HG02938 (cell line): ENCODE measurements around the gene ALDH1A2.
"Not testable (repeated sequence)": the region's sequence is repeated elsewhere in the genome, so short reads cannot be mapped to it uniquely, and the experiment has no call there.

Source experiments
- ATAC-seq: cut with Tn5 transposase; IDR thresholded peaks from one replicate; pipeline ENCODE4 v1.9.1; 2021; ENCODE audit warnings: mild to moderate bottlenecking, moderate library complexity; ENCODE audit not compliant: unreplicated experiment

The ALDH1A2 gene

DNA sequence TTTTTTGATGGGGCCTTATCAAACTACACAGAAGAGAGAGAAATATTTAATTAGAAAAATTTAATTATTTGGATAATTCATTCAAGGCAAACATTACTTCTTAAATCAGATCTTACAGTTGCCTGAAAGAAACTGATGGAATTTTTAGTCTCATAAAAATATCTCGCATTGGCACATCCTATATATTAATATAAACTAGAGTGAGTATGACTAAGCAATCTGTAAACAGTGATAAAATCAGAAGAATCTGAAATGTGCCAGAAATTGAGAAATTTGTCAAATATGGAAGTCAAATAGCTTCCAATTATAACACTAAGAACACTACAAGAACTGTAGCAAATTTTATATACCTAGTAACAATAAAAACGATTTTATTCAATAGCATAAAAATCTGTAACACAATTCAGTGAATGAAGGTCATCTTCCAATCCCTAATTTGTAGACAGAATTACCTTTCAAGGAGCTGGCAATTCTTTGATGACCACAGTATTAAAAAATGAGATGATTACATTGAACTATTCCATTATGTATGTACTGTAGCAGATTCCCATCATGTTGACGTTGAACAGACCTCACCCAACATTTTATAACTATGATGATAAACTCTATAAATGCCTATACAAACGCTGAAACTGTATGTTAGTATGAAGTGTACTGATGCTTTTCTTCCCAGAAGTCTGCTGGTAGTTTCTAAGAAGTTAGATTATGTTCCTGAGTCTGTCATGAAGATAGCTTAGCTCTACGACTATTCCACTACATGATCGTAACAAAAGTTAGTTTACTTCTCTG lies 63.0 kb downstream of the ALDH1A2 start:
- no peak for ATAC-seq

DNA sequence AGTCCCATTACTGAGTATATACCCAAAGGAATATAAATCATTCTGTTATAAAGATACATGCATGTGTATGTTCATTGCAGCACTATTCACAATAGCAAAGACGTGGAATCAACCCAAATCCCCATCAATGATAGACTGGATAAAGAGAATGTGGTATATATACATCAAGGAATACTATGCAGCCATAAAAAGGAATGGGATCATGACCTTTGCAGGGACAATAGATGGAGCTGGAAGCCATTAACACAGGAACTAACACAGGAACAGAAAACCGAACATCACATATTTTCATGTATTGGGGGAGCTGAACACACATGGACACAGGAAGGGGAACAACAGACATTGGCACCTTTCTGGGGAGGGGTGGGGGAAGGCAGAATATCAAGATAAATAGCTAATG lies 65.8 kb downstream of the ALDH1A2 start:
- ATAC-seq, result not testable (repeated sequence)

DNA sequence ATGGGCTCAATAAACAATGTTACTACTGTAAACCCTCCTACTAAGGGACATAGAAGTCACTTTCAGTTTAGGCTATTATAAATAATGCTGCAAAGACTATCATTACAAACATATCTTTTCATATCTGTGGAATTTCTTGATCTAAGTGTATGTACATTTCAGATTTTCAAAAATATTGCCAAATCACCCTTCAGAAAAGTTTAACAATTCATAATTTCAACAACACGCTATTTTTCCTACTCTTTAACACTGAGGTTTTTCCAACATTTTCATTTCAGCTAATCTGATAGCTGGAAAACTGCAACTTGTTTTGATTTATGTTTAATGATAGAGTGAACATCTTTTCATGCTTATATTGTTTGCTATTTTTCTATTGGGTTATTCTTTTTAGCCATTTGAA lies 69.0 kb downstream of the ALDH1A2 start:
- no peak for ATAC-seq

DNA sequence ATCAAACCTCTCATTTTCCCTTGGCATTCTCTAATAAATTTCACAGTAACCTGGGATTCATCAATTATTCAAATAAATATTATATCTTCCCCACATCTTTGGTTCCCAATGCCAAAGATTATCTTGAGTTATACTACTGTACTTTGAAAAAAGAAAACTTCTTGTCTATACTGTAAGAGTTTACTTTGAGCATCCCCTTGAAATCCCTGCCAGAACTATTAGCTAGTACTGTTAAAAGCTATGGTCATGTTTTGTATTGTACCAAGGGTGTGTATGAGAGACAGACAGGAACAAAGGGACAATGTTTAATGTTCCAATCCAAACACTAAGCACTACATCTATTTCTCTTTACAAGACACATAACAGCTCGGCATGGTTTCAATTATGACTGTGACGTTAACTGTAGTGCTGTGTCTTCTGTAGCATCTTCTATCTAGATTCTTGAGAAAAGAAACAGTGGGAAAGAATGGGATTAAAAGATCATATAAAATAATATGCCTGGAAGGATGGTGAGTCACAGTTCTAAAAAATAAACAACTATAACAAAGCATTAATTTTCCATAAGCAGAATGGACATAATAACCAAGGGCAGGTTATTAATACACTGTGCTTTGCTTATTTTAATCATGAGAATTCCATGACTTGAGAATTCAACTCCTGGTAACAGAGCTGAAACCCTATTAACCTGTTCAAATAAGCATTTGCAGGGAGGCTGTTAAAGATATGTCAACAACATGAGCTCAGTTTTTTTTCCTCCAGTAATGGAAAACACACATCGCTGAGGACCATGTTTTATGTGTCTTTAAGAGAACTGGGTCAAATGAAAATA lies 71.1 kb downstream of the ALDH1A2 start:
- ATAC-seq, result no peak

DNA sequence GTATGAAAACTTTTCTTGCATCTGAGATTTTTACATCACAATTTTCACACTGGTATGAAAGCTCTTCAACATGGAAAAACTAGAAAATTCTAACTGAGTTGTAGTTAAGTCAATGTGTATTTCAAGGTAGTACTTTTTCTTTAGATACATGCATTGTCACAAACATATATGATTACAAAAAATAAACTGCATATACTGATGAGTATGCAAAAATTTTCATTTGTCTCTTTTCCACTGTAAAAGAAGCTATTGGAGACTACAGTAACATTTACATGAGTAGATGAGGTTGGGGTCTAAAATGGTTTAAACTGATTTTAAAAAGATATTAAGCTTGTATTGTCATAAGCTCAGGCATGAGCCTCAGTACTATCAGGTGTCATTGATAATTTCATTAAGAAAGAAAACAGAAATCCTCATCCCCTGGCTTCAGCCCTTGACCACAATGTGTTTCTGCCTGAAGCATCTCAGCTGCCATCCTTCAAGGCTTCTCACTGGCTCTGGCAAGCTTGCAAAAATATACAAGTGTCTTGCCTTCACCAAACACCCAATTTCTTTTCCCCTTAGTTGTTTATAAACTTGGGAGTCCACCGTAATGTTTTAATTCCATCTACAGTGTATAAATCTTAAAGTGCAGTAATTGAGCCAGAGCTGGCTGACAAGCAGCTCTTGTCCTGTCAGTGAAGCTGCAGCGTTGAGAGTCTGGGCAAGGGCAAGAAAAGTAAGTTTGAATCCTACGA lies 71.9 kb downstream of the ALDH1A2 start:
- ATAC-seq, result no peak

DNA sequence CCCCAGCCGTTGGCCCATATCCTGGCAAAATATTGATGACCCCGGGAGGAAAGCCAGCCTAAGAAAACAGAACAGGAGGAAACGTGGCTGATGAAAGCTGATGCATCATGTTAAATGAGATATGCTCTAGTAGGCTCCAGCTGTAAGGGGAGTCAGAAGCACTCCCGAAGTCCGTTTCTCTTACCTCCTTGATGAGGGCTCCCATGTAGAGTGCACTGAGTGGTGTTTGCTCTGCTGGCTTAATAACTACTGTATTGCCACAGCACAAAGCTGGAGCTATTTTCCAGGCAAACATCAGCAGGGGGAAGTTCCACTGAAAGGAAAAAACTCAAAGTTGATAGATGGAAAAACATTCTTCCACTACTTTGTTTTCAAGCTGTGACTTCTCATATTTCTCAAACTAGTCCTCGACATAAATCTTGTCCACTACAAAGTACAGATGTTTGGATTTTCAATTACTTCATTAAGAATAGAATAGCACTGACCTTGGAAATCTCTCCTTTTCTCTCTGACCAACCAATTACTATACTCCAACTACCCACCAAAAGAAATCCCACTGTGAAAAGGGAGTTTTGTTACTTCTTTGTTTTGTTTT lies 72.7 kb downstream of the ALDH1A2 start:
- no peak for ATAC-seq

DNA sequence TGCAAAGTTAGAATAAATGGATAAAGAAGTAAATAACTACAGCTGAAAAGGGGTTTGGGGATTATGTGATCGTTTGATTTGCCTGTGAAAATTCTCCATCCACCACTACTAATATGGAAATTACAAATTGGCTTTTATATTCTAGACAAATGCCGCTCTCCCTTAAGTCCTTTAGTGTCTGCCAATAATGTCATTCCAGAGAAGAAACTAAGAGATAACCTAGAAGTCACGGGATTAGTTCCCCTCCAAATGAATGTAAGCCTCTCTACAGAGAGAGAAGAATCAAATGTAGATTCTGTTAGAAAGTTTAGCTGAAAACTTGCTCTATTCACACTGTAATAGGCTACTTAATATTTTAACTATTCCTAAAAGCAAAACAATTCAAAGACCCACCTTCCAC lies 92.0 kb downstream of the ALDH1A2 start:
- no peak for ATAC-seq

DNA sequence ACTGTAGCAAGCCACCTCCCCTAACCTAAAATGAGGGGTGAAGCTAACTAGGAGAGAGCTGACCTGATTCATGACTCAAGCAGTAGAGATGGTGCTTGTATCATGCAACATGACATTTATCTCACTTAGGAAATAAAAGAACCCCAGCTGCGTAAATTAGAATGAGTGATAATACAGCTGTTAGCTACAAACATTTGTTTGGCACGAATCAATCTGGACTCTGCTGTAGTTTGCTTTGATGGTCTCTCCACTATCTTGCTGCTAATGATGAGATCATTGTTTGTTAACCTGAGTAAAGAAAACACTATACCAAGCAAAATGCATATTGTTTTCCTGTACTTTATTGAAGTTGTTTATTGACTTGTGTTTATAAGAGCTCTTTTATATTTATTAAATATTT lies 92.6 kb downstream of the ALDH1A2 start:
- no peak for ATAC-seq

DNA sequence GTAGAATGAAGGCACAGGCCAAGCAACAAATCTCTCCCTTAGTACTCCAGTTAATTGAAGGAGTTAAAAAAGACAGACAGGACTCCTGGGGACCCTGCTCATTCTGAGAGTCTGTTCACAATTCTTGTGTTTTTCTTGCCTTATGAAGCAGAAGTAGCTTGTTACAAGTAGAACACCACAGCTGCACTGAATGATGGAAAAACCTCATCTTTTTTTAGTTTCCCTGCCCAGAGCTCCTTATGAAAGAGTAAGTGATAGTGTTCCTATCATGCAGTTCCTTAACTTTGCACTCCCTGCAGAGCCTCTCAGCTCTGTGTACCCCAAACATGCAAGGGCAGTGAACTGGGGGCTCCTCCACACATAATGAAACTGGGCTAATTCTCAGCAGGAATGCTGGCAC lies 95.5 kb downstream of the ALDH1A2 start:
- no peak for ATAC-seq

DNA sequence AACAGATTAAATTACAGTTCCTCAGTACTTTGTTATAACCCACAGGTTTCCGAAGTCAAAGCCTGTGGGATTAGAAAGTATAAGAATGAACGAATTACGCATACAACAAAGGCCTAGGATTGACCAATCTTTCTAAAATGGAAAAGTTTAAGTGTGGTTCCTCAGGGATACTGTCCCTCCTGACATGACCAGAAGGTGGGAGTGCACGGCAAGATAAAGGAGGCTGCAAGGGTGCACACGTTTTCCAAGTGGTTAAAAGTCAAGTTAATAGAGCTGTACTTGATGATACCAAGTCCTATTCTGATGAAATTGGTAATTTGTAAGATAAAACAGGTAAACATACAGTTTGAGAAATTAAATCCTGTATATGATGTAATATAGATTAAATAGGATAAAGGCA lies 96.2 kb downstream of the ALDH1A2 start:
- ATAC-seq, result no peak

DNA sequence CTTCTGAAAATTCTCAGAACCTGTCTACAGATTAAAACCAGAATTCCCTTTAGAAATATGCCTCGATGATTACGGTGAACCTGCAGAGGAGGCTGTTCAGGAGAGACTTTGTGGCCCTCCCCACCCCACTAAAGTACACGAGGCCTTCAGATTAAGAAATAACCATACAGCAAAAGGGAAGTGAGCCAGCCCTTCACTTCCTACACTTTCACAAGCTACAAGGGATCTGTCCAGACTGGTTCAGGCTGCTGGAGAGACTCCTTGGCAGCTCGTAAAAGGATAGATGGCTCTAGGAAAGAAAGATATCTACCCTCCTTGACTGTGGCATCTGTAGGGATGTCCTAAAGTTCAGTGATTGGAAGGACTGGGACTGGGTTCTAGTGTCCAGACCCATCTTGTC lies 102.6 kb downstream of the ALDH1A2 start:
- no peak for ATAC-seq

DNA sequence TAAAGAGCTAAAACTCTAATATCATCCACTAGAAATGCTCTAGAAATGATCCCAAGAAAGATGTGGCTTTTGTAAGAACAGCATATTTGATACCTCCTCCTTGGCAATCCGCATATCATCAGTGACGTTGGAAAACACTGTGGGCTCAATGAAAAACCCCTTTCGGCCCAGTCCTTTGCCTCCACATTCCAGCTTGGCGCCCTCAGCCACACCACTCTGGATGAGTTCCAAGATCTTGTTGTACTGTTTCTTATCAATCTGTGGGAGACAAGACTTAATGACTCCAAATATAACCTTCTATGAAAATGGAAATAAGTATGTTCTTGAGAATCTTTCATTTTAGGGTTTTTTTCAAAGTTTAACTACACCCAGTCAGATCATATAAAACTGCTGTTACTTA lies 103.6 kb downstream of the ALDH1A2 start:
- ATAC-seq, result no peak

DNA sequence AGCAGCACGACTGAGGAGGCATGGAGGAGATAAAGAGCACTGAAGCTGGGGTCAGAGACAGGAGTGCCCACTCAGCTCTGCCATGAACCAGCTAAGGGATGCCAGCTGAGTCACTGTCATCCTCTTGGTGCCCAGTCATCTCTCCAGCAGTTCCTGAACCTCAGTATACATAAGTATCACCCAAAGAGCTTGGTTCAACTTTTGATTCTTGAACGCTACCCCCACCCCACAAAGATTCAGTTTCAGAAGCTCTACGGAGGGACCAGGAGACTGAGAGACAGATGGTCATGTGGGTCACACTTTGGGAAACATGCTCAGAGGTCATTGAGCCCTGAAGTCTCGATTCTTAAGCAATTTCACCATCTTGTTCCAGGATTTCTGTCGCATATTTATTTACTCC lies 108.4 kb downstream of the ALDH1A2 start:
- no peak for ATAC-seq

DNA sequence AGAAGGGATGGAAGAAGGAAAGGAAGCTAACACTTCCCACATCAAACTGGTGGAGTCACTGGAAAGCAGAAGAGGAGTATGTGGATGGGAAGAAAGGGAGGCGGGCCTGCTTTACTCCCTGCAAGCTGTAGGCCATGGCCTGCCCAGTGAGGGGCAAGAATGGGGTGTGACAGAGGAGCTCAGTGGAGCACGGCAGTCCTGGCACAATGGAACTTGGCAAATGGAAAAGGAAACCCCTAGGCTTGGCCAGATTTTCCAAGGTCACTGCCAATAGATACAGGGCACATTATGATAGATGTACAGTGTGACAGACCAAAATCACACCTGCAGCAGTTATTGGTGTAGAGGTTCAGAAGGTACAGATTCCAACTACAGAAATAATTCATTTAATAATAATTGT lies 111.6 kb downstream of the ALDH1A2 start:
- no peak for ATAC-seq

DNA sequence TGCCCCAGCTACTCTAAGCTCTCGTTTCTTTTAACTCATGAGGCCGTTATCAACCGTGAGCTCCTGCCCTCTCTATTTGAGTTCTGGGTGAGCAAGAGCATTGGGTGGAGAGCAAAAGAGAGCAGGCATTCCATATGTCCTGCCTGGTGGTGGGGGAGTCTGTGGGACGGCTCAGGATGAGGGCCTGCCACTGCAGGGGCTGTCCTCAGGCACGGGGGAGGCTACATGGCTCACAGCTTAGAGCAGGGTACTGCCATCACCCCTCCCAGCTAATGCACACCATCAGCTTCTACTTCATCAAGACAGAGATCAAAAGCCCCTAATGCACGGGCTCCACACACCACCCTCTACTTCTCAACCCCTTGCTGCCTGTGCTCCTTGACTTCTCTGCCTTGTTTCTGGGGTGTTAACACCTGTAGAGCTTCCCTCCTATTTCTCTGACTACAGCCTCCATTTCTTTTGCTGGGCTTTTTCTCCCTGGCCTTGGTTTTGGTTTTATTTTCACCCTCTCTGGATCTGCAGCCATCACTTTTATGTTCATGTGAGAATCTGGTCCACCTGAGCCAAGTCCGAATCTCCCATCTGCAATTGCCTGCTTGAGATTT lies 114.1 kb downstream of the ALDH1A2 start:
- no peak for ATAC-seq

DNA sequence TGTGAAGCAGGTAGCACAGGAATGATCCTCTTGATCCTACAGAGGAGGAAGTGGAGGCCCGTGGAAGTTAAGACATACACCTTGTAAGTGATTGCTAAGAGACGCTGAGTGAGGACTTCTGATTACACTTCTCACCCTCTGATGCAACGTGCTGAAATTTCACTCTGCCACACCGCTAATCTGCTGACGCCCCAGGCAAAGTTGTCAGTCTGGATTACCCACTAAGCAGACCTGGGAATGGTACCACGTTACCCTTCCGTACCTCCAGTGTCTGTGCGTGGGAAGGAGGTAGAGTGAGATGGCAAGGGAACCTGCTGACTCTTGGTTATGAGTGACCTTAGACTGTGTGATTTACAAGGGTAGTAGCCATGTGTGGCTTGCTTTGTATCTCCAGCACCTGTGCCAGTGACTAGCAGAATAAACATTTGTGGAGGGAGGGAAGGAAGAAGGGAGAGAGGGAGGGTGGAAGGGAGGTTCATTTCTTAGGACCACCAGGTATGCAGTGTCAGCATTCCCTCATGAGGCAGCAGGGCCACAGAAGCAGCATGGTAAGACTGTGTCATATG lies 115.0 kb downstream of the ALDH1A2 start:
- no peak for ATAC-seq

DNA sequence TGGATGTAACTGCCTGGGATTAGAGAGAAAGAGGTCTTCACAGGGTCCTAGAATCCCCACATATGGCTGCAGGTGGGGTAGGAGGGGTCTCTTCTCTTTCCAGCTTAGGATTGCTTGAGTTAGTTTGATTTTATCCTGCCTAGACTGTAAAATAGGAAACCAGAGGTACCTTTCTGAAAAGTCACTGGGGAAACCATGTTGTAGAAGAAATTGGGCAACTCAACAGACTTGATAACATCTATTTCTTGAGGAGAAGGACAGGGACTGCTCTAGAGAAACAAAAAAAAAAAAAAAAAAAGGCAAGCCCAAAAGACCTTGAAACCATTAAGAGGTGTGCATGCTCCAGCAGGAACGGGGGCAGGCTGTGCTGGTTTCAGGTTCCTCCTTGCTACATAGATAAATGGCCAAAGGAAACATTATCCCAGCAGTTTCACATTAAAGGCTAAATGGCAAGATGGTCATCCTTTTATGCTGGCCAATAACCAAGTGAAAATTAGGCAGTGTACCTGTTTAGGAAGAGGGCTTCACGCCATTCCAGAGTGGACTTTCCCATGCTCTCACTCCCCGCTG lies 116.1 kb downstream of the ALDH1A2 start:
- ATAC-seq, result no peak

DNA sequence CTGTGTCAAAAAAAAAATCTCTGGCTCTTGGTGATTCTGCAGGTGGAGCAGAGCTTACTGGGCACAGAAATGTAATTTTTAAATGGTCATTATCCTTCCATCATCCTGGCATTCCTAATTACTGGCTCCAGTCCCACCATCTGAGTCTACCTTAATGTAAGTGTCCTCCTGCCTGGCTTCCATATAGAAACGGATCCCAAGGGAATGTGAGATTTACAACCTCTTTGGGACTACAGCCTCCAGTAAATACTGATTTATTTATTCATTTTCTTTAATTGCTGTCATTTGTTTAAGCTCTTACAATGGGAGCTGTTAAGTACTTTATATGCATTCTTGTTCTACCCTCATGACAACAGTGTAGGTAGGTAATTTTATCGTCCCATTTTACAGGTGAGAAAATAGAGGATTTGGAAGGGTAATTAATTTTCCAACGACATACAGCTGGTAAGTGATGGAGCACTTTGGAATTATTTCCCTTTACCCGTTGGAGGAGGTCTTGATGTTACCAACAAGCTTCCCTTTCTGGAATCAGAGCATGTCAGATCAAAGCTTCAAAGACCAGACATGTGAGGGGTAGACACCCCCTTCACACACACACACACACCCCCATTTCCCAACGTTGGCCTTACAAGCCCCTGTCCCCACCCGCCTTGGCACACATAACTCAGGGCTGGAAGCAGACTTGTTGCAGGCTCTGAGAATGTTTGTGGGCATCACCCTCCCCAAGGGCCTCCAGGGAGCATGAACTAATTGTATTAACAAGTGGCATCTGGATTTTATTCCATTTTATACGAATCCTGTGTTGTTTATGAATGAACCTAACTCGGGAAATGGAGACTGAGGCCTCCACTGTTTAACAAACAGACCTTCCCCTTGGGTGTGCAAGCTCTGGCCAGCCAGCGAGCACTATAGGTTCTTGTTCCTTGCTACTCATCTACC lies 116.9 kb downstream of the ALDH1A2 start:
- no peak for ATAC-seq

DNA sequence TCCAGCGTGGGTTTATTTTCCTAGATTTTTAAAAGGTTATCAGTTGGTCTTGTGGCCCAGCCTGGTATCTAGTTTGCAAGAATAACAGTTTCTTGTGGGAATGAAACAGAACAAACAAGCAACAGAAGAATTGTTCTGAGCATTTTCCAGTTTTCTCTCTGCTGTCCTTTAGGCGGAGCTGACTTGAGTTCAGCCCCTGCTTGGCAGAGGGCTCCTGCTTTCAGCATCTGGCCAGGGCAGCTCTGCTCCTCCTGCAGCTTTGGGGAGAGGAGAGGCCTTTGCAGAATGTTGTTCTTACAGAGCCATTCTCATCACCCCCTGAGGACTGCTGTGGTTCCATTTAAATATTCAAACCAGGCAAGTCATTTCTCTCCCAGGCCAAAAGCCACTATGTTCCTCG lies 117.7 kb downstream of the ALDH1A2 start:
- no peak for ATAC-seq
